SIG-M5 treated with dmso at 0.1 percent for 504 hours (cell line): ENCODE results near the gene ANHX.

Experiments
- DNase-seq: peaks from one replicate; lab custom pipeline; 2025; ENCODE audit not compliant: unreplicated experiment; lab: John Stamatoyannopoulos, UW

Gene ANHX

DNA sequence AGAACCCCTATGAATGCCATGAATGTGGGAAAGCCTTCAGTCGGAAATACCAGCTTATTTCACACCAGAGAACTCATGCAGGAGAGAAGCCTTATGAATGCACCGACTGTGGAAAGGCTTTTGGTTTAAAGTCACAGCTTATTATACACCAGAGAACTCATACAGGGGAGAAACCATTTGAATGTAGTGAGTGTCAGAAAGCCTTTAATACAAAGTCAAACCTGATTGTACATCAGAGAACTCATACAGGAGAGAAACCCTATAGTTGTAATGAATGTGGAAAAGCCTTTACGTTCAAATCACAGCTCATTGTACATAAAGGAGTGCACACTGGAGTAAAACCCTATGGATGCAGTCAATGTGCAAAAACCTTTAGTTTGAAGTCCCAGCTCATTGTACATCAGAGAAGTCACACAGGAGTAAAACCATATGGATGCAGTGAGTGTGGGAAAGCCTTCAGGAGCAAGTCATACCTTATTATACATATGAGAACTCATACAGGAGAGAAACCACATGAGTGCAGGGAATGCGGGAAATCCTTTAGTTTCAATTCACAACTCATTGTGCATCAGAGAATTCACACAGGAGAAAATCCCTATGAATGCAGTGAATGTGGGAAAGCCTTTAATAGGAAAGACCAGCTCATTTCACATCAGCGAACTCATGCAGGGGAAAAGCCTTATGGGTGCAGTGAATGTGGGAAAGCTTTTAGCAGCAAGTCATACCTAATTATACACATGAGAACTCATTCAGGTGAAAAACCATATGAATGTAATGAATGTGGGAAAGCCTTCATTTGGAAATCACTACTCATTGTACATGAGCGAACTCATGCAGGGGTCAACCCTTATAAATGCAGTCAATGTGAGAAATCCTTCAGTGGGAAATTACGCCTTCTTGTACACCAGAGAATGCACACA lies 32.1 kb downstream of the ANHX start:
- DNase-seq = no peak

DNA sequence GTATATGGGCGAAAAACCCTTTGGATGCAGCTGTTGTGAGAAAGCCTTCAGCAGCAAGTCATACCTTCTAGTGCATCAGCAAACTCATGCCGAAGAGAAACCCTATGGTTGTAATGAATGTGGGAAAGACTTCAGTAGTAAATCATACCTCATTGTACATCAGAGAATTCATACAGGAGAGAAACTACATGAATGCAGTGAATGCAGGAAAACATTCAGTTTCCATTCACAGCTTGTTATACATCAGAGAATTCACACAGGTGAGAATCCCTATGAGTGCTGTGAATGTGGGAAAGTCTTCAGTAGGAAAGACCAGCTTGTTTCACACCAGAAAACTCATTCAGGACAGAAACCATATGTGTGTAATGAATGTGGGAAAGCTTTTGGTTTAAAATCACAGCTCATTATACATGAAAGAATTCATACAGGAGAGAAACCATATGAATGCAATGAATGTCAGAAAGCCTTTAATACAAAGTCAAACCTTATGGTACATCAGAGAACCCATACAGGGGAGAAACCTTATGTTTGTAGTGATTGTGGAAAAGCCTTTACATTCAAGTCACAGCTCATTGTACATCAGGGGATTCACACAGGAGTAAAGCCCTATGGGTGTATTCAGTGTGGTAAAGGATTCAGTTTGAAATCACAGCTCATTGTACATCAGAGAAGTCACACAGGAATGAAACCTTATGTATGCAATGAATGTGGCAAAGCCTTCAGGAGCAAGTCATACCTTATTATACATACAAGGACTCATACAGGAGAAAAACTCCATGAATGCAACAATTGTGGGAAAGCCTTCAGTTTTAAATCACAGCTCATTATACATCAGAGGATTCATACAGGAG lies 33.0 kb downstream of the ANHX start:
- no peak for DNase-seq

DNA sequence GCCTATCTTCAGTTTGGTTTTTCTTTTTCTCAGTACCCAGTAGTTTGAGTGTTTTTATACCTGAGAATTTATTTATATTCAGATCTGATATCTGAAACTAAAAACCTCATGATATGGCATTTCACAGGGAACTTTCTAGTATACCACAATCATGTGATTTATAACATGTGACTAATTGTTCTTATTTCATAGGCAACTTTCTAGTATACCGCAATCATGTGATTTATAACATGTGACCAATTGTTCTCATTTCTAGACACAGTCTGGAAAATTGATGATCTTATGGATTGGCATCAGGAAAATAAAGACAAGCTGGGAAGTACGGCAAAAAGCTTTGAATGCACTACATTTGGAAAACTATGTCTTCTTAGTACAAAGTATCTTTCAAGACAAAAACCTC lies 33.8 kb downstream of the ANHX start:
- no peak for DNase-seq

DNA sequence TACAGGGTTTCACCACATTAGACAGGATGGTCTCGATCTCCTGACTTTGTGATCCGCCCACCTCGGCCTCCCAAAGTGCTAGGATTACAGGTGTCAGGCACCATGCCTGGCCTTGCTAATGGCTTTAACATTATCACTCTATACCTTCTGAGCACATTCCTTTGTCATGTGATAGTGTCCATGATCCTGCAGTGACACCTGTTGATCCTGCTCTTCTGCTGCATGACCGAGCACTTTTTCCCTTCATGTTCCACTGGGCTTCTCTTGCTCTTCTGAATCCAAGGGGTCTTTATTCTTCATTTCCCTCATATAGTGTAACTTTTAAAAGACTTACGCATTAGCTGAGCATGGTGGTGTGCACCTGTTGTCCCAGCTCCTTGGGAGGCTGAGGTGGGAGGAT lies 42.8 kb downstream of the ANHX start:
- no peak for DNase-seq

DNA sequence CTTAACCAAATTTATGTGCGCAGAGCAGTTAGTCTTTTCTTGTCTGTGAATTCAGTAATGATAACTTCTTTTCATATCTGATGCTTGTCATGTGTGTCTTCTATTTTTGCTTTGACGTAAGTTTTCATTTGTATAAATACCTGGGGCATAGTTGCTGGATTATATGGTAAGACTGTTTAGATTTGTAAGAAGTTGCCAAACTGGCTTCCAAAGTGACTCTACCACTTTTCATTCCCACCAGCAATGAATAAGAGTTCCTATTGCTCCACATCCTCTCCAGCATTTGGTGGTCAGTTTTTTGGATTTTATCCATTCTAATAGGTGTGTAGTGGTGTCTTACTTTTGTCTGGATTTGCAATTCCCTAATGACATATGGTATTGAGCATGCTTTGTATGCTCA lies 45.5 kb downstream of the ANHX start:
- DNase-seq = no peak

DNA sequence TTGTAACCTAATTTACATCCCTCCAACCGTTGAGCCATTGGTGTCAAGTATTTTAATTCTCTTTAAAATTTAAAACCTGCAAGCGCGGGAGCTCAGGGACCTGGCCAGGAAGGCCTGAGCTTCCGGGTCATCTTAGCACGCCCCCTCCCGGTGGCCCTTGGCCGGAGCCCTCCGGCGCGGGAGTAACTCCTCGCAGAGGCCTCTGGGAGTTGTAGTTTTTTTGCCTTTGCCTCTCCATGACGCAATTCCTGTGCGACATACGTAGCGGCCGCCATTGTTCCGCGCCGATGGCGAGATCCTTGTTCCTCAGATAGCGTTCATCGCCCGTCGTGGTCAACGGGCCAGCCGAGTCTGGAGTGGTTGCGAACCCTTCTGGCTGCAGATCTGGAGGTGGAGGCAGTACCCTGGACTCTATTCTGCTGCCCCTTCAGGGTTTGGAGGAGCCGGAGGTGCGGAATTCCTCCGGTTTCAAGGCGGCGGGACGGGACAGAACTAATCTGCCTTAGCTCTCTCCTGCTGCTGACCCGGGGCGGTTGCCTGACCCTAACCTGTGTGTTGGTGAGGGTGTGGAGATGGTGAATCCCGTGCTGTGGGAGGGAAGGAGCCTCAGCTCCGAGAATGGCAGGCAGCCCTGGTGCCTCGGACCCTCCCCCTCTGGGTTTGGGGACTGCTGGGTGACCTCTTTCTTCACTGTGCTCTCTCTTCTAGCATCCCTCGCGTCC lies 54.3 kb downstream of the ANHX start, which contains the start of gene ZNF268:
Gene ZNF268 (plus strand): TSS at position 258 of the 722 bp plus-strand sequence. CDS start 503 bp downstream, outside the sequence.
- DNase-seq = peak; percentile 84

DNA sequence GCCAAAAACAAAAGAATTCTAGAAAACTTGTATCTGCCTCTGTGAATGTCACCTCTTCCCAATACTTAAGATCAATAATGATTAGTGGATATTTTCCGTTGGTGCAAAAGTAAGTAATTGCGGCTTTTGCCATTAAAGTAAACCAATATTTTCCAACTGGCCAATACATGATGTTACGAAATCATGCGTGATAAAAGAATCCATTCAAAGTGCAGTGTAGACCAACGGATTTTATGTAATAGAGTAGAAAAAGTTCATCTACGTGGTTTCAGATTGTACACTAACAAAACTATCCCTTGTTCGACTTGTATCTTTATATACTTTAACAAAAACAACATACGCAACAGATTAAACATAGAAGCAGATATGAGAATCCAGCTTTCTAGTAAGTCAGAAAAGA lies 55.0 kb downstream of the ANHX start:
- no peak for DNase-seq

DNA sequence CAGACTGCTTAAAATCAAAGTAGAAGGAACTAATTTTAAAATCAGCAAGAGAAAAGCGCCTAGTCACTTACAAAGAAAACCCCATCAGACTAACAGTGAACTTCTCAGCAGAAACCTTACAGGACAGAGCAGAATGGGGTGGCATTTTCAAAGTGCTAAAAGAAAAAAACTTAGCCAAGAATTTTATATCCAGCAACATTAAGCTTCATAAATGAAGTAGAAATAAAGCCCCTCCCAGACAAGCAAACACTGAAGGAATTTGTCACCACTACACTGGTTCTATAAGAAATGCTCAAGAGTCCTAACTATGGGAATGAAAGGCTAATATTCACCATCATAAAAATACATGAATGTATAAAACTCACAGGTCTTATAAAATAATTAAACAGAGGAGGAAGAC lies 60.8 kb downstream of the ANHX start:
- DNase-seq = no peak

DNA sequence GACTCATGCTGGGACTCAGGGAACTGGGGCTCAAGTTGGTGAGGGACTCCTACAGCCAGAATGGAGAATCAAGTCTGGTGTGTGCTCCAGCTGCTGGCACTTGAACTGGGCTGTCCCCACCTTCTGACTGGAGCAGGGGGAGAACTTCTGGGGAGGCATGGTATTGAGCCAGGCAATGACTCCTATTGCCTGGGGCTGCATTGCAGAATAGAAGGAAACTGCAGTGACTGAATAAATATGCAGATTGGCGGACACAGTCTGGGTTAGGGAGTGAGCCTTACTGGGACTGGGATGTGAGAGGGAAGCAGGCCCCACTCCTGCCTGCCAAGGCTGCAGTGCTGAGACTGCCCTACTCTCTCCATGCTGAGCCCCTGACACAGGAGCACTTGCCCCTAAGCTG lies 63.2 kb downstream of the ANHX start:
- no peak for DNase-seq
